K562 (cell line): ENCODE data around the gene TELO2. TPM values are rescaled to one million over a fixed set of nuclear protein-coding genes. Genes with fewer than 3 reads are reported as not detected.

Source experiments
- AFF1 ChIP-seq, 2 experiments: fragments of 450-650 bp; IDR thresholded peaks; 2 replicates each; pipeline ENCODE4 v1.6.1; 2018; ENCODE audit warnings: mild to moderate bottlenecking in 2 of 2, low read depth in 1 of 2; ENCODE audit not compliant: partially characterized antibody in 2 of 2
- CEBPG ChIP-seq, 3 experiments: fragments of 200-800 bp in 1 of 3; sonication (Bioruptor generic) in 1 of 3; sonication (generic) in 1 of 3; formaldehyde crosslinking in 1 of 3; IDR thresholded peaks in 2 of 3; conservative IDR thresholded peaks in 1 of 3; 2 replicates each; pipeline versions ENCODE4 v1.6.1 to v1.8.0; 2016 to 2022; ENCODE audit warnings: missing compliant biosample characterization in 2 of 3, missing genetic modification characterization in 2 of 3, mild to moderate bottlenecking in 1 of 3, missing genetic modification reagents in 1 of 3
- HMG20B ChIP-seq: fragments of 250-450 bp; sonication (Bioruptor Pico); IDR thresholded peaks from 2 replicates; pipeline ENCODE4 v1.5.0; 2021; ENCODE audit warnings: mild to moderate bottlenecking
- ID3 ChIP-seq, 2 experiments: fragments of 250-450 bp in 1 of 2; fragments of 450-650 bp in 1 of 2; sonication (Bioruptor Pico) in 1 of 2; IDR thresholded peaks; 2 replicates each; pipeline versions ENCODE4 v1.6.1 to v1.8.0; 2016 to 2021; ENCODE audit warnings: mild to moderate bottlenecking in 2 of 2, moderate library complexity in 2 of 2, missing compliant biosample characterization in 1 of 2, missing genetic modification characterization in 1 of 2
- MIER1 ChIP-seq: fragments of 450-650 bp; IDR thresholded peaks from 2 replicates; pipeline ENCODE4 v1.6.1; 2016; ENCODE audit warnings: antibody characterized with exemption, mild to moderate bottlenecking, low read depth
- MLLT1 ChIP-seq, 2 experiments: fragments of 450-650 bp; IDR thresholded peaks; 2 replicates each; pipeline ENCODE4 v1.6.1; 2016
- SMARCE1 ChIP-seq: fragments of 450-650 bp; IDR thresholded peaks from 2 replicates; pipeline ENCODE4 v1.7.1; 2016; ENCODE audit warnings: mild to moderate bottlenecking
- TOE1 ChIP-seq, 2 experiments: fragments of 450-650 bp in 1 of 2; sonication (generic) in 1 of 2; formaldehyde crosslinking in 1 of 2; IDR thresholded peaks; 2 replicates each; pipeline versions ENCODE4 v1.7.1 to v1.8.0; 2016 to 2022; ENCODE audit warnings: borderline replicate concordance in 2 of 2, mild to moderate bottlenecking in 2 of 2, antibody characterized with exemption in 1 of 2, inconsistent platforms in 1 of 2, low read depth in 1 of 2, missing genetic modification reagents in 1 of 2, moderate library complexity in 1 of 2
- TRIM24 ChIP-seq, 2 experiments: fragments of 450-650 bp; IDR thresholded peaks; 2 replicates each; pipeline ENCODE4 v1.6.1; 2016
- ZNF518B ChIP-seq: fragments of 250-450 bp; sonication (Bioruptor Pico); IDR thresholded peaks from 2 replicates; pipeline ENCODE4 v1.5.0; 2021; ENCODE audit warnings: mild to moderate bottlenecking, moderate library complexity
- polyA plus RNA-seq, 8 experiments: library from polyadenylated mRNA; depleted of rRNA in 4 of 8; stranded (reverse) in 5 of 8; unstranded in 3 of 8; fragments of >200 nt; fragmentation: Nextera tagmentation in 2 of 8; fragmentation: Illumina TruSeq in 1 of 8; extraction: Ambion mirVana in 2 of 8; extraction: Trizol in 1 of 8; gene quantifications; 2 replicates each; pipeline versions ENCODE4 v1.2.1 to v1.2.3, GENCODE V29; 2011 to 2014; ENCODE audit warnings: inconsistent platforms in 1 of 8, missing spikeins in 1 of 8
- total RNA-seq, 7 experiments: library from RNA; depleted of rRNA in 6 of 7; stranded (reverse); fragments of >200 nt in 6 of 7; fragmentation: Illumina TruSeq in 2 of 7; extraction: Trizol in 2 of 7; gene quantifications; 2 replicates each; pipeline versions ENCODE4 v1.2.1 to v1.2.3, GENCODE V29; 2011 to 2021; ENCODE audit warnings: low replicate concordance in 1 of 7
- TF ChIP-seq, protein P1 (sequence below): sonication (generic); formaldehyde crosslinking; IDR thresholded peaks from 2 replicates; pipeline ENCODE4 v1.8.0; 2022; ENCODE audit warnings: missing genetic modification reagents, mild to moderate bottlenecking, borderline replicate concordance

TELO2 gene
- total and polyA plus RNA-seq, 9 of the 15 experiments (the other 6 are each of a cell fraction or from before 2014, with no cell fraction given): 0.51 to 91.8 (median 14.5) TPM

- TF ChIP-seq AFF1 (IDR thresholded peaks at IDR 0.05; ENCODE audit: low read depth in 1 of 2, partially characterized antibody in 2 of 2): no peak
- peak; percentile 35; the same call in 1 of the 2 replicates for TF ChIP-seq TOE1 (IDR thresholded peaks at IDR 0.05; ENCODE audit: borderline replicate concordance)
- TF ChIP-seq TOE1 (CRISPR knock-in tag; IDR thresholded peaks at IDR 0.05; ENCODE audit: borderline replicate concordance, low read depth): no peak
- TF ChIP-seq, protein P1, sequence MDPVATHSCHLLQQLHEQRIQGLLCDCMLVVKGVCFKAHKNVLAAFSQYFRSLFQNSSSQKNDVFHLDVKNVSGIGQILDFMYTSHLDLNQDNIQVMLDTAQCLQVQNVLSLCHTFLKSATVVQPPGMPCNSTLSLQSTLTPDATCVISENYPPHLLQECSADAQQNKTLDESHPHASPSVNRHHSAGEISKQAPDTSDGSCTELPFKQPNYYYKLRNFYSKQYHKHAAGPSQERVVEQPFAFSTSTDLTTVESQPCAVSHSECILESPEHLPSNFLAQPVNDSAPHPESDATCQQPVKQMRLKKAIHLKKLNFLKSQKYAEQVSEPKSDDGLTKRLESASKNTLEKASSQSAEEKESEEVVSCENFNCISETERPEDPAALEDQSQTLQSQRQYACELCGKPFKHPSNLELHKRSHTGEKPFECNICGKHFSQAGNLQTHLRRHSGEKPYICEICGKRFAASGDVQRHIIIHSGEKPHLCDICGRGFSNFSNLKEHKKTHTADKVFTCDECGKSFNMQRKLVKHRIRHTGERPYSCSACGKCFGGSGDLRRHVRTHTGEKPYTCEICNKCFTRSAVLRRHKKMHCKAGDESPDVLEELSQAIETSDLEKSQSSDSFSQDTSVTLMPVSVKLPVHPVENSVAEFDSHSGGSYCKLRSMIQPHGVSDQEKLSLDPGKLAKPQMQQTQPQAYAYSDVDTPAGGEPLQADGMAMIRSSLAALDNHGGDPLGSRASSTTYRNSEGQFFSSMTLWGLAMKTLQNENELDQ (CRISPR knock-in tag): no peak
- no peak for TF ChIP-seq MIER1
- TF ChIP-seq HMG20B (CRISPR knock-in tag): no peak
- TF ChIP-seq TRIM24 (IDR thresholded peaks at IDR 0.05): 0 out of 4 replicates have a peak, but pooled peaks of 1 of the 2 experiments have one; percentile 14
- peak; percentile 57 for TF ChIP-seq SMARCE1
- TF ChIP-seq ID3 (CRISPR knock-in tag; IDR thresholded peaks at IDR 0.05): no peak
- 0 out of 2 replicates have a peak, but pooled peaks have one; percentile 26 for TF ChIP-seq ID3 (tag; IDR thresholded peaks at IDR 0.05)
- peak; percentile 54 to 79; a peak in 3 of 4 replicates for TF ChIP-seq MLLT1 (IDR thresholded peaks at IDR 0.05)
- TF ChIP-seq ZNF518B: no peak
- no peak for TF ChIP-seq CEBPG (CRISPR knock-in tag; IDR thresholded peaks at IDR 0.05)
- TF ChIP-seq CEBPG (tag; conservative IDR thresholded peaks at IDR 0.05 in 1 of 2, IDR thresholded peaks at IDR 0.05 in 1 of 2): no peak
Observed at GRCh38 chr16:1472974-1473373, 20.2 kb upstream of the TELO2 start (continued).
